Transverse colon (tissue), 4 donors: Measurements from ENCODE around the gene LRSAM1. TPM values are rescaled to one million over a fixed set of nuclear protein-coding genes. Genes with fewer than 3 reads are reported as not detected.

Experiments used
- DNase-seq: peaks from one replicate; pipeline ENCODE4 v3.0.0-alpha.2; 2019
- H3K27ac ChIP-seq, 4 donors: fragments of 200-600 bp; sonication (generic); 2 replicates each; pipeline ENCODE4 v1.5.1; 2016 to 2018; ENCODE audit warnings: inconsistent platforms in 4 of 4
- H3K27me3 ChIP-seq: fragments of 200-600 bp; sonication (generic); 2 replicates; pipeline ENCODE4 v1.5.1; 2017; ENCODE audit warnings: inconsistent platforms
- H3K36me3 ChIP-seq, 4 donors: fragments of 200-600 bp; sonication (generic); 2 replicates each; pipeline ENCODE4 v1.5.1; 2017 to 2019; ENCODE audit warnings: inconsistent platforms in 4 of 4
- H3K4me1 ChIP-seq, 4 donors: fragments of 200-600 bp; sonication (generic); 2 replicates each; pipeline ENCODE4 v1.5.1; 2017 to 2020; ENCODE audit warnings: inconsistent platforms in 4 of 4
- H3K4me3 ChIP-seq, 4 donors: fragments of 200-600 bp; sonication (generic); 1 replicate in 1 of 4; 2 replicates in 3 of 4; pipeline versions ENCODE4 v1.5.1 to v1.6.1; 2017 to 2019; ENCODE audit warnings: inconsistent platforms in 4 of 4
- H3K9me3 ChIP-seq, 2 donors: fragments of 200-600 bp; sonication (generic); 2 replicates each; pipeline ENCODE4 v1.5.1; 2017 to 2019; ENCODE audit warnings: inconsistent platforms in 2 of 2
- CTCF ChIP-seq, 5 experiments: fragments of 200-600 bp in 3 of 5; fragments of 450-650 bp in 2 of 5; sonication (generic) in 3 of 5; IDR thresholded peaks; 1 replicate in 2 of 5; 2 replicates in 3 of 5; pipeline ENCODE4 v1.5.1; 2016 to 2017; ENCODE audit warnings: antibody characterized with exemption in 5 of 5, inconsistent platforms in 3 of 5, mild to moderate bottlenecking in 2 of 5, moderate library complexity in 1 of 5
- EP300 ChIP-seq: sonication (generic); formaldehyde crosslinking; IDR thresholded peaks from one replicate; pipeline ENCODE4 v1.6.1; 2017; ENCODE audit warnings: antibody characterized with exemption, low read depth
- POLR2A ChIP-seq: fragments of 450-650 bp; IDR thresholded peaks from one replicate; pipeline ENCODE4 v1.6.1; 2016; ENCODE audit warnings: antibody characterized with exemption, mild to moderate bottlenecking, moderate library complexity
- POLR2AphosphoS5 ChIP-seq, 3 donors: sonication (generic); formaldehyde crosslinking; IDR thresholded peaks; one replicate each; pipeline ENCODE4 v1.6.1; 2016; ENCODE audit warnings: antibody characterized with exemption in 3 of 3
- WGBS, 2 donors: methylation state at CpG; one replicate each; pipeline ENCODE4 v1.1.5; 2018; ENCODE audit warnings: low coverage in 1 of 2; 5-methylcytosine and 5-hydroxymethylcytosine counted together
- in situ Hi-C, 4 donors: fragments of 200-750 bp; cut with MboI; loops; one replicate each; pipeline versions ENCODE4 v1.15.0 to v1.15.1; 2017; ENCODE audit warnings: low sequenced_read_pairs in 3 of 4, low pct_ligation_motif_present in 1 of 4, low pct_unique_long_range_greater_than_20kb in 1 of 4
- intact Hi-C: fragments of 100-400 bp; cut with DNase I; formaldehyde crosslinking; loops from one replicate; pipeline ENCODE4 v1.15.1; 2023; ENCODE audit warnings: low total_unique reads
- total RNA-seq, 4 donors: library from RNA; depleted of rRNA; stranded (reverse); fragments of >200 nt; gene quantifications; one replicate each; pipeline ENCODE4 v1.1.0, GENCODE V29; 2016

Gene LRSAM1
- total RNA-seq, 4 donors from 2014 or later = 16.2 to 39.2 (median 26.2) TPM

DNA sequence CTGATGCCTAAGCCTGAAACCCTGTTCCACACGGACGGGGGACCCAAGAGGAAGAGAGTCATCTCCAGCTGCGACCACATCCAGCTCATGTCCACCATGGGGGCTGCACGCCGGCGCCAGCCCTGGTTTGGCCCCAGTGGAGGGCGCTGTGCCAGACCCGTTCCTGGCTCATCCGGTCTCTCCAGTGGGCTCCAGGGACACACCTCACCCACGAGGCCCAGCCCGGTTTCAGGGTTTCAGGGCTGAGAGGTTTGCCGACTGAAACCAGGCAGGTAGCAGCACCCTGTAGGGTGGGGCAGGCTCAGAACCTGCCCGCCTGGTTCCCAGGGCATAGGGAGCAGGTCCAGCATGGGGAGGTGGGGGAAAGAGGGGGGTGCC lies 89.3 kb downstream of the LRSAM1 start:
- Histone ChIP-seq H3K4me3 (no peak overlapping the region), H3K9me3 (no peaks in the 10 kb centered on the region), H3K36me3 (no peaks in the 10 kb centered on the region), H3K27me3 (no peaks in the 10 kb centered on the region), H3K4me1 (peaks cover 51 to 96% (median 79%) of the 10 kb centered on the region in 4 donors), H3K27ac (peak overlapping the region in 2 of 4 donors; percentile 79 to 91)
- in situ Hi-C loops (no loop called here), intact Hi-C loops (no loop called here)
- no peak for DNase-seq
- TF ChIP-seq POLR2AphosphoS5 (IDR thresholded peaks at IDR 0.05) (no peak), CTCF (IDR thresholded peaks at IDR 0.05) (no peak), EP300 (no peak), POLR2A (no peak)
- 51% methylated on average over 13 of the region's 13 CpGs; no CpG with 5 or more reads in 1 of the 2 donors for WGBS, 2 donors

DNA sequence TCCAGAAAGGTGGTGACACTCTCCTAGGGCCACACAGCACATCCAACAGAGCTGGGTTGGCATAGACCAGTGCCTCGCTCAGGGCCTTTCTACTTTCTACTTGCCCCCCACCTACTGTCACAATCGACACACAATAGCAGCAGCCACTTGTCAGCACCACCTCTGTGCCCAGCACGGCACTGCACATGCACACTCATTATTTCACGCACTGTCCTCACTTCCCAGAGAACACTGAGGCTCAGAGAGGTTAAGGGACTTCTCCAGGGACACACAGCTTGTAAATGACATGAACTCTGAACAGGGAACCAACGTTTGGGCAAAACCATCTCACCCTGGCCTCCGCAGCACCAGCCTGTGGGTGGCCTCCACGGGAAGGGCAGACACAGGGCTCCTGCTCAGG lies 89.9 kb downstream of the LRSAM1 start:
- Histone ChIP-seq H3K27ac (peak overlapping the region in 3 of 4 donors; percentile 75 to 91 (median 79)), H3K36me3 (no peaks in the 10 kb centered on the region), H3K4me3 (no peak overlapping the region), H3K9me3 (no peaks in the 10 kb centered on the region), H3K27me3 (no peaks in the 10 kb centered on the region), H3K4me1 (peaks cover 55 to 96% (median 79%) of the 10 kb centered on the region in 4 donors)
- 73 to 85% methylated on average over 3 to 5 of the region's 7 CpGs for WGBS, 2 donors
- intact Hi-C loops = no loop called here
- no peak for DNase-seq
- in situ Hi-C loops = no loop called here
- TF ChIP-seq POLR2A (no peak), POLR2AphosphoS5 (IDR thresholded peaks at IDR 0.05) (no peak), EP300 (no peak), CTCF (IDR thresholded peaks at IDR 0.05) (no peak)

DNA sequence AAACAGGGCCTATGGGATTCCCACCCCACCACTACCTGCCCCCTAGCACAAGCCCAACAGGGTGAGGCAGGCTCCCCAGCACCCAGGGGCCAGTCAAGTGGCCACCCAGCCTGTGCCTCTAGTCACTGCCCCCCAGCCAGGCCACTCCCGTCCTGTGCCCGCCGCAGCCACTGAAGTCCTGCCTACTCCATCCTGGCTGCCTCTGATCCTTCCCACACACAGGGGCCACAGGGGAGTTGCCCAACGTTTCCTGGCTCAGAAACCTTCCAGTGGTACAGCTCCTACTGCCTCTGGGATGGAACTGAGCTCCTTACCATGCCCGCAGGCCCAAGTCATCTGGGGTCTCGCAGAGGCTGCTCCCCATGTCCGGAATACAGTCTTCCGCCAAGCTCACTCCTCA lies 90.6 kb downstream of the LRSAM1 start:
- no peaks in the 10 kb centered on the region for H3K9me3 ChIP-seq
- no peak for TF ChIP-seq POLR2AphosphoS5 (IDR thresholded peaks at IDR 0.05)
- TF ChIP-seq POLR2A = no peak
- H3K36me3 ChIP-seq = no peaks in the 10 kb centered on the region
- DNase-seq = no peak
- no peak overlapping the region for H3K4me3 ChIP-seq
- H3K27ac ChIP-seq = peak overlapping the region; percentile 75 to 91 (median 82)
- 79% methylated on average over 8 of the region's 8 CpGs; no CpG with 5 or more reads in 1 of the 2 donors for WGBS, 2 donors
- intact Hi-C loops (no loop called here), in situ Hi-C loops (no loop called here)
- H3K27me3 ChIP-seq = no peaks in the 10 kb centered on the region
- H3K4me1 ChIP-seq = peaks cover 50 to 96% (median 78%) of the 10 kb centered on the region in 4 donors

- intact Hi-C loops (no loop called here), in situ Hi-C loops (no loop called here)
- peaks cover 43 to 89% (median 67%) of the 10 kb centered on the region in 4 donors for H3K4me1 ChIP-seq
- WGBS, 2 donors = 47 to 100% methylated on average over 1 to 8 of the region's 8 CpGs
- H3K9me3 ChIP-seq = no peaks in the 10 kb centered on the region
- H3K4me3 ChIP-seq = no peak overlapping the region
- TF ChIP-seq POLR2AphosphoS5 (IDR thresholded peaks at IDR 0.05) (no peak), EP300 (no peak), POLR2A (no peak), CTCF (IDR thresholded peaks at IDR 0.05) (no peak)
- no peaks in the 10 kb centered on the region for H3K27me3 ChIP-seq
- DNase-seq = no peak
- H3K36me3 ChIP-seq = no peaks in the 10 kb centered on the region
- H3K27ac ChIP-seq = peak overlapping the region; percentile 75 to 91 (median 82)
Observed at GRCh38 chr9:127543221-127543620, 91.9 kb downstream of the LRSAM1 start.

GRCh38 chr9:127543973-127544533 lies 92.7 kb downstream of the LRSAM1 start:
- no peaks in the 10 kb centered on the region for H3K27me3 ChIP-seq
- H3K27ac ChIP-seq = peak overlapping the region; percentile 75 to 91 (median 82)
- H3K4me3 ChIP-seq = no peak overlapping the region
- DNase-seq = no peak
- 76% methylated on average over 6 of the region's 6 CpGs; no CpG with 5 or more reads in 1 of the 2 donors for WGBS, 2 donors
- in situ Hi-C loops (no loop called here), intact Hi-C loops (no loop called here)
- H3K36me3 ChIP-seq = no peaks in the 10 kb centered on the region
- no peaks in the 10 kb centered on the region for H3K9me3 ChIP-seq
- peaks cover 43 to 94% (median 73%) of the 10 kb centered on the region in 4 donors for H3K4me1 ChIP-seq
- TF ChIP-seq POLR2AphosphoS5 (IDR thresholded peaks at IDR 0.05) (no peak), EP300 (no peak), CTCF (IDR thresholded peaks at IDR 0.05) (no peak), POLR2A (no peak)
